ENCODE data around the gene CCSER2.
"Not testable (repeated sequence)": the region's sequence is repeated elsewhere in the genome, so short reads cannot be mapped to it uniquely, and the experiment has no call there.

CCSER2 gene

GRCh38 chr10:84522612-84523462, 194.4 kb downstream of the CCSER2 start:
- Histone ChIP-seq H3K27ac (ENCODE audit: low read depth, low read length) (no peak overlapping the region), H3K4me3 (ENCODE audit: low read depth in 1 of 2, low read length in 2 of 2) (no peak overlapping the region), H3K9me3 (ENCODE audit: control insufficient read depth in 1 of 2, low read length in 2 of 2) (no peaks in the 10 kb centered on the region), H3K4me1 (ENCODE audit: control insufficient read depth in 1 of 2, insufficient read depth in 2 of 2, low read length in 2 of 2) (no peaks in the 10 kb centered on the region), H3K36me3 (ENCODE audit: control insufficient read depth in 1 of 2, insufficient read depth in 2 of 2, low read length in 2 of 2) (no peaks in the 10 kb centered on the region), H3K9ac (ENCODE audit: low read depth in 1 of 2, low read length in 2 of 2) (no peak overlapping the region), H3K27me3 (ENCODE audit: control insufficient read depth in 1 of 2, insufficient read depth in 2 of 2, low read length in 2 of 2) (no peaks in the 10 kb centered on the region)

- H3K27me3 ChIP-seq (ENCODE audit: control insufficient read depth in 1 of 2, insufficient read depth in 2 of 2, low read length in 2 of 2): no peaks in the 10 kb centered on the region
- no peak overlapping the region for H3K4me3 ChIP-seq (ENCODE audit: low read depth in 1 of 2, low read length in 2 of 2)
- no peaks in the 10 kb centered on the region for H3K4me1 ChIP-seq (ENCODE audit: control insufficient read depth in 1 of 2, insufficient read depth in 2 of 2, low read length in 2 of 2)
- no peaks in the 10 kb centered on the region for H3K36me3 ChIP-seq (ENCODE audit: control insufficient read depth in 1 of 2, insufficient read depth in 2 of 2, low read length in 2 of 2)
- H3K9ac ChIP-seq (ENCODE audit: low read depth in 1 of 2, low read length in 2 of 2): no peak overlapping the region
- H3K27ac ChIP-seq (ENCODE audit: low read depth, low read length): no peak overlapping the region
- no peaks in the 10 kb centered on the region for H3K9me3 ChIP-seq (ENCODE audit: control insufficient read depth in 1 of 2, low read length in 2 of 2)
Measured at GRCh38 chr10:84523526-84523925, 195.1 kb downstream of the CCSER2 start.

- H3K9me3 ChIP-seq (ENCODE audit: control insufficient read depth in 1 of 2, low read length in 2 of 2): no peaks in the 10 kb centered on the region
- H3K27ac ChIP-seq (ENCODE audit: low read depth, low read length): no peak overlapping the region
- H3K27me3 ChIP-seq (ENCODE audit: control insufficient read depth in 1 of 2, insufficient read depth in 2 of 2, low read length in 2 of 2): no peaks in the 10 kb centered on the region
- H3K4me3 ChIP-seq (ENCODE audit: low read depth in 1 of 2, low read length in 2 of 2): no peak overlapping the region
- no peaks in the 10 kb centered on the region for H3K4me1 ChIP-seq (ENCODE audit: control insufficient read depth in 1 of 2, insufficient read depth in 2 of 2, low read length in 2 of 2)
- no peak overlapping the region for H3K9ac ChIP-seq (ENCODE audit: low read depth in 1 of 2, low read length in 2 of 2)
- no peaks in the 10 kb centered on the region for H3K36me3 ChIP-seq (ENCODE audit: control insufficient read depth in 1 of 2, insufficient read depth in 2 of 2, low read length in 2 of 2)
Measured at GRCh38 chr10:84524435-84524834, 196.0 kb downstream of the CCSER2 start.

GRCh38 chr10:84525120-84525806, 196.9 kb downstream of the CCSER2 start:
- Histone ChIP-seq H3K9ac (ENCODE audit: low read depth in 1 of 2, low read length in 2 of 2) (no peak overlapping the region), H3K4me1 (ENCODE audit: control insufficient read depth in 1 of 2, insufficient read depth in 2 of 2, low read length in 2 of 2) (no peaks in the 10 kb centered on the region), H3K36me3 (ENCODE audit: control insufficient read depth in 1 of 2, insufficient read depth in 2 of 2, low read length in 2 of 2) (no peaks in the 10 kb centered on the region), H3K9me3 (ENCODE audit: control insufficient read depth in 1 of 2, low read length in 2 of 2) (no peaks in the 10 kb centered on the region), H3K27me3 (ENCODE audit: control insufficient read depth in 1 of 2, insufficient read depth in 2 of 2, low read length in 2 of 2) (no peaks in the 10 kb centered on the region), H3K4me3 (ENCODE audit: low read depth in 1 of 2, low read length in 2 of 2) (no peak overlapping the region), H3K27ac (ENCODE audit: low read depth, low read length) (no peak overlapping the region)

- H3K27ac ChIP-seq (ENCODE audit: low read depth, low read length); H3K27me3 ChIP-seq (ENCODE audit: control insufficient read depth in 1 of 2, insufficient read depth in 2 of 2, low read length in 2 of 2); H3K4me3 ChIP-seq (ENCODE audit: low read depth in 1 of 2, low read length in 2 of 2); H3K9me3 ChIP-seq (ENCODE audit: control insufficient read depth in 1 of 2, low read length in 2 of 2); H3K36me3 ChIP-seq (ENCODE audit: control insufficient read depth in 1 of 2, insufficient read depth in 2 of 2, low read length in 2 of 2); H3K4me1 ChIP-seq (ENCODE audit: control insufficient read depth in 1 of 2, insufficient read depth in 2 of 2, low read length in 2 of 2); H3K9ac ChIP-seq (ENCODE audit: low read depth in 1 of 2, low read length in 2 of 2): not testable (repeated sequence)
Measured at GRCh38 chr10:84525807-84526182, 197.4 kb downstream of the CCSER2 start.

- H3K9ac ChIP-seq (ENCODE audit: low read depth in 1 of 2, low read length in 2 of 2); H3K27ac ChIP-seq (ENCODE audit: low read depth, low read length); H3K4me1 ChIP-seq (ENCODE audit: control insufficient read depth in 1 of 2, insufficient read depth in 2 of 2, low read length in 2 of 2); H3K4me3 ChIP-seq (ENCODE audit: low read depth in 1 of 2, low read length in 2 of 2); H3K36me3 ChIP-seq (ENCODE audit: control insufficient read depth in 1 of 2, insufficient read depth in 2 of 2, low read length in 2 of 2); H3K9me3 ChIP-seq (ENCODE audit: control insufficient read depth in 1 of 2, low read length in 2 of 2); H3K27me3 ChIP-seq (ENCODE audit: control insufficient read depth in 1 of 2, insufficient read depth in 2 of 2, low read length in 2 of 2): not testable (repeated sequence)
Measured at GRCh38 chr10:84527386-84527785, 199.0 kb downstream of the CCSER2 start.

- not testable (repeated sequence) for H3K4me3 ChIP-seq (ENCODE audit: low read depth in 1 of 2, low read length in 2 of 2); H3K9me3 ChIP-seq (ENCODE audit: control insufficient read depth in 1 of 2, low read length in 2 of 2); H3K36me3 ChIP-seq (ENCODE audit: control insufficient read depth in 1 of 2, insufficient read depth in 2 of 2, low read length in 2 of 2); H3K9ac ChIP-seq (ENCODE audit: low read depth in 1 of 2, low read length in 2 of 2); H3K27me3 ChIP-seq (ENCODE audit: control insufficient read depth in 1 of 2, insufficient read depth in 2 of 2, low read length in 2 of 2); H3K27ac ChIP-seq (ENCODE audit: low read depth, low read length); H3K4me1 ChIP-seq (ENCODE audit: control insufficient read depth in 1 of 2, insufficient read depth in 2 of 2, low read length in 2 of 2)
Measured at GRCh38 chr10:84528526-84528925, 200.1 kb downstream of the CCSER2 start.

GRCh38 chr10:84530724-84531325, 202.4 kb downstream of the CCSER2 start:
- Histone ChIP-seq H3K9ac (ENCODE audit: low read depth in 1 of 2, low read length in 2 of 2) (no peak overlapping the region), H3K27ac (ENCODE audit: low read depth, low read length) (no peak overlapping the region), H3K36me3 (ENCODE audit: control insufficient read depth in 1 of 2, insufficient read depth in 2 of 2, low read length in 2 of 2) (no peaks in the 10 kb centered on the region), H3K4me1 (ENCODE audit: control insufficient read depth in 1 of 2, insufficient read depth in 2 of 2, low read length in 2 of 2) (no peaks in the 10 kb centered on the region), H3K27me3 (ENCODE audit: control insufficient read depth in 1 of 2, insufficient read depth in 2 of 2, low read length in 2 of 2) (no peaks in the 10 kb centered on the region), H3K4me3 (ENCODE audit: low read depth in 1 of 2, low read length in 2 of 2) (no peak overlapping the region), H3K9me3 (ENCODE audit: control insufficient read depth in 1 of 2, low read length in 2 of 2) (no peaks in the 10 kb centered on the region)

GRCh38 chr10:84531396-84531795, 203.0 kb downstream of the CCSER2 start:
- no peaks in the 10 kb centered on the region for H3K4me1 ChIP-seq (ENCODE audit: control insufficient read depth in 1 of 2, insufficient read depth in 2 of 2, low read length in 2 of 2)
- H3K27me3 ChIP-seq (ENCODE audit: control insufficient read depth in 1 of 2, insufficient read depth in 2 of 2, low read length in 2 of 2): no peaks in the 10 kb centered on the region
- H3K36me3 ChIP-seq (ENCODE audit: control insufficient read depth in 1 of 2, insufficient read depth in 2 of 2, low read length in 2 of 2): no peaks in the 10 kb centered on the region
- H3K9me3 ChIP-seq (ENCODE audit: control insufficient read depth in 1 of 2, low read length in 2 of 2): no peaks in the 10 kb centered on the region
- no peak overlapping the region for H3K4me3 ChIP-seq (ENCODE audit: low read depth in 1 of 2, low read length in 2 of 2)
- H3K9ac ChIP-seq (ENCODE audit: low read depth in 1 of 2, low read length in 2 of 2): no peak overlapping the region
- H3K27ac ChIP-seq (ENCODE audit: low read depth, low read length): no peak overlapping the region

- Histone ChIP-seq H3K27ac (ENCODE audit: low read depth, low read length) (no peak overlapping the region), H3K9me3 (ENCODE audit: control insufficient read depth in 1 of 2, low read length in 2 of 2) (no peaks in the 10 kb centered on the region)
Measured at GRCh38 chr10:84534168-84534567, 205.8 kb downstream of the CCSER2 start.

More at GRCh38 chr10:84534168-84534567, 205.8 kb downstream of the CCSER2 start:
- Histone ChIP-seq H3K9ac (ENCODE audit: low read depth in 1 of 2, low read length in 2 of 2) (no peak overlapping the region), H3K4me1 (ENCODE audit: control insufficient read depth in 1 of 2, insufficient read depth in 2 of 2, low read length in 2 of 2) (no peaks in the 10 kb centered on the region), H3K4me3 (ENCODE audit: low read depth in 1 of 2, low read length in 2 of 2) (no peak overlapping the region), H3K27me3 (ENCODE audit: control insufficient read depth in 1 of 2, insufficient read depth in 2 of 2, low read length in 2 of 2) (peaks cover 0 to 4% of the 10 kb centered on the region in 2 donors), H3K36me3 (ENCODE audit: control insufficient read depth in 1 of 2, insufficient read depth in 2 of 2, low read length in 2 of 2) (no peaks in the 10 kb centered on the region)
